Colonic mucosa (tissue), 4 donors: Measurements from ENCODE around the gene SFR1. TPM values are rescaled to one million over a fixed set of nuclear protein-coding genes. Genes with fewer than 3 reads are reported as not detected.

Experiments used
- DNase-seq: peaks from one replicate; pipeline ENCODE4 v3.0.0-alpha.2; 2020
- H3K27ac ChIP-seq: fragments of 200-600 bp; one replicate; pipeline ENCODE4 v1.8.0; 2021
- H3K27me3 ChIP-seq: fragments of 200-600 bp; one replicate; pipeline ENCODE4 v1.8.0; 2021
- H3K36me3 ChIP-seq: fragments of 200-600 bp; one replicate; pipeline ENCODE4 v1.8.0; 2021
- H3K4me1 ChIP-seq: fragments of 200-600 bp; one replicate; pipeline ENCODE4 v1.8.0; 2021; ENCODE audit warnings: mild to moderate bottlenecking
- H3K4me3 ChIP-seq: fragments of 200-600 bp; one replicate; pipeline ENCODE4 v1.8.0; 2021
- H3K9ac ChIP-seq, 2 donors: one replicate each; pipeline ENCODE4 v1.7.0; 2013; ENCODE audit warnings: control low read depth in 2 of 2, low read depth in 2 of 2, low read length in 2 of 2
- H3K9me3 ChIP-seq: fragments of 200-600 bp; one replicate; pipeline ENCODE4 v1.8.0; 2021
- intact Hi-C: fragments of 100-400 bp; cut with DNase I; formaldehyde crosslinking; loops from one replicate; pipeline ENCODE4 v1.14.1; 2022
- total RNA-seq, 2 donors: library from RNA; stranded (reverse); fragmentation: NEBNext Ultra II Directional in 1 of 2; extraction: Animal tissue kit (Norgen Biotek cat#: 25700) in 1 of 2; gene quantifications; one replicate each; pipeline ENCODE4 v1.2.1, GENCODE V29; 2021
- TF ChIP-seq, protein P1 (sequence below): fragments of 200-600 bp; IDR thresholded peaks from one replicate; pipeline ENCODE4 v1.8.0; 2022; ENCODE audit warnings: antibody characterized with exemption, mild to moderate bottlenecking
- donor health status: healthy.
- donor health status: DM: no; HTN: no; CAD: no.
- donor health status: DM: no; HTN: no; CAD: no.

The SFR1 gene, protein sequence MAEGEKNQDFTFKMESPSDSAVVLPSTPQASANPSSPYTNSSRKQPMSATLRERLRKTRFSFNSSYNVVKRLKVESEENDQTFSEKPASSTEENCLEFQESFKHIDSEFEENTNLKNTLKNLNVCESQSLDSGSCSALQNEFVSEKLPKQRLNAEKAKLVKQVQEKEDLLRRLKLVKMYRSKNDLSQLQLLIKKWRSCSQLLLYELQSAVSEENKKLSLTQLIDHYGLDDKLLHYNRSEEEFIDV
- total RNA-seq = 1 to 10 TPM; 6.8 to 8.0 TPM

DNA sequence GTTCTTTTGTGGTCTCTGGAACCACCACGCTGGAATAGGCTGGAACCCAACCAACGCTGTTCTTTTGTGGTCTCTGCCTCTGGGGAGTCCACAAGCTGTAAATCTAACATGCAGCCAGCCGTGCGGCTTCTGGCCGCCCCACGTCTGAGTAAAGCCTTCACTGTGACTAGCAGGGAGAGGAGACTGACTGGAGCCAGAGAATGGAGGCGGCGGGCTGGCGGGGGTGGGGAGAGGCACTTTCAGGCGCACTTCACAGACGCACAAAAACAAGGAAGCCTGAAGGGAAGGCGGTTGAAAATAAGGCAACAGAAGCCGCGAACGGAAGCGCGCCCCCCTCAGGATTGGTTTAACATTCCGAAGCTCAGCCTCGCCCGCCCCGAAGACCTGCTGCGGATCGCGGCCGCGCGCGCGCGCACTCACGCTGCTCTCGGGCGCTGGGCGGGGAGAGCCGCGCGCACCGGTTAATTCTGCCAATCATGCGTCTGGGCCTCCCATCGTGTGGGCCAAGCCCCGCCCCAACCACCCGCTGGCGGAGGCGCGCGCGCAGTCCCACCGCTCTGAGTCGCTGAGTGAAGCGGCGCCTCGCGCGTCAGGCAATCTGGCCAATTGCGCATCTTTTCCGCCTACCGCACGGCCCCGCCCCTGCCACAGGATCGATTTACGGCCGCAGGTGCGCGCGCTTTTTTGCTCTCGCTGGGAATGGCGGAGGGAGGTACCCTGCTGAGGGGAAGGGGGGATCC is at the start of gene SFR1:
SFR1 (plus strand) TSS at position 687 of the 740 bp plus-strand sequence; CDS start at position 700, 13 bp downstream.
- no peaks in the 10 kb centered on the region for H3K9me3 ChIP-seq
- H3K36me3 ChIP-seq = no peaks in the 10 kb centered on the region
- H3K9ac ChIP-seq = peak within 1 kb of the TSS; percentile 88 to 99
- peak within 1 kb of the TSS; percentile 100 for H3K27ac ChIP-seq
- TF ChIP-seq, protein P1, sequence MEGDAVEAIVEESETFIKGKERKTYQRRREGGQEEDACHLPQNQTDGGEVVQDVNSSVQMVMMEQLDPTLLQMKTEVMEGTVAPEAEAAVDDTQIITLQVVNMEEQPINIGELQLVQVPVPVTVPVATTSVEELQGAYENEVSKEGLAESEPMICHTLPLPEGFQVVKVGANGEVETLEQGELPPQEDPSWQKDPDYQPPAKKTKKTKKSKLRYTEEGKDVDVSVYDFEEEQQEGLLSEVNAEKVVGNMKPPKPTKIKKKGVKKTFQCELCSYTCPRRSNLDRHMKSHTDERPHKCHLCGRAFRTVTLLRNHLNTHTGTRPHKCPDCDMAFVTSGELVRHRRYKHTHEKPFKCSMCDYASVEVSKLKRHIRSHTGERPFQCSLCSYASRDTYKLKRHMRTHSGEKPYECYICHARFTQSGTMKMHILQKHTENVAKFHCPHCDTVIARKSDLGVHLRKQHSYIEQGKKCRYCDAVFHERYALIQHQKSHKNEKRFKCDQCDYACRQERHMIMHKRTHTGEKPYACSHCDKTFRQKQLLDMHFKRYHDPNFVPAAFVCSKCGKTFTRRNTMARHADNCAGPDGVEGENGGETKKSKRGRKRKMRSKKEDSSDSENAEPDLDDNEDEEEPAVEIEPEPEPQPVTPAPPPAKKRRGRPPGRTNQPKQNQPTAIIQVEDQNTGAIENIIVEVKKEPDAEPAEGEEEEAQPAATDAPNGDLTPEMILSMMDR = peak; percentile 39
- H3K27me3 ChIP-seq = no peaks in the 10 kb centered on the region
- intact Hi-C loops = loop anchor here (10.0 kb wide), 1 partner anchor 77 kb away; no protein-coding TSS in a partner anchor
- DNase-seq = peak; percentile 99
- peak within 1 kb of the TSS; percentile 66 for H3K4me3 ChIP-seq
- H3K4me1 ChIP-seq = no peaks in the 10 kb centered on the region

DNA sequence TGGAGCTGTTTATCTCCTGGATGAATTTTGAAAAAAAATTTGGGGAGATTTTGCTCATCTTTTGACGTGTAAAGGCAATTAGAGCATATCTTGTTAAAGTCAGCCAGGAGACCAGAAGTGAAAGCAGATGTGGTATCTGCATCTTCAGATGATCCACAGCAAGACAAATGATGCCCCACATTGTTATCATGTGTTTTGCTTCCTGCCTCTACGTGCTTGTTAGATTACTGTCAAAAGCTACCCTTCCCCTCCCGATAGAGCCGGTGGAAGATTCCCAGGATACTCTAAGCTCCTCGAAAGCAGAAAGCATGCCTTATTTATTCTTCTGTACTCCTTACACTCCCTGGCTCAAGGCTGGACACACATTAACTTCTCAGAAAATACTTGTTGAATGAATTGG is 49.2 kb upstream of the SFR1 start:
- no peak for DNase-seq
- no peak overlapping the region for H3K4me3 ChIP-seq
- H3K27me3 ChIP-seq = no peaks in the 10 kb centered on the region
- intact Hi-C loops = no loop called here
- no peaks in the 10 kb centered on the region for H3K9me3 ChIP-seq
- no peaks in the 10 kb centered on the region for H3K36me3 ChIP-seq
- H3K9ac ChIP-seq = no peak overlapping the region
- no peaks in the 10 kb centered on the region for H3K4me1 ChIP-seq
- H3K27ac ChIP-seq = no peak overlapping the region
- TF ChIP-seq, protein P1 = no peak

DNA sequence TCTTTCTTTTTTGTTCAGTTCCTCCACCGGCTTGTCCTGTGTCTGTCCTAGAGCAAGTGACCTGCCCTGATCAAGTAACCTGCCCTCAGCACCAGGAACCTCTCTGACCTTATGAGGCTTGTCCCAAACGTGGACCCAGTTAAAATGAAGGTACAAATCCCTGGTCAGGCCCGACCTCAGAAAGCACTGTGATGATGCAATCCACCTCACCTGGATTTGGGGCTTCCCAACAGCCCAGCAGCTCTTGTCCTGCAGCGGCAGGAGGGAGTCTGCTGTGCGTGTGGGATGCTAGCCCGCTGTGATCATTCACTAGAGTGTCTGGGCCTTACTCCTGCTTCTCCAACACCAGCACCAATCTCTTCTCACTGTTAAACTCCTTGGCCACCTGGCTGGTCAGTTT is 47.5 kb upstream of the SFR1 start:
- Histone ChIP-seq H3K4me1 (no peaks in the 10 kb centered on the region), H3K9ac (no peak overlapping the region), H3K27me3 (no peaks in the 10 kb centered on the region), H3K36me3 (no peaks in the 10 kb centered on the region), H3K4me3 (no peak overlapping the region), H3K9me3 (no peaks in the 10 kb centered on the region), H3K27ac (no peak overlapping the region)
- no peak for DNase-seq
- TF ChIP-seq, protein P1 = no peak
- intact Hi-C loops = no loop called here

DNA sequence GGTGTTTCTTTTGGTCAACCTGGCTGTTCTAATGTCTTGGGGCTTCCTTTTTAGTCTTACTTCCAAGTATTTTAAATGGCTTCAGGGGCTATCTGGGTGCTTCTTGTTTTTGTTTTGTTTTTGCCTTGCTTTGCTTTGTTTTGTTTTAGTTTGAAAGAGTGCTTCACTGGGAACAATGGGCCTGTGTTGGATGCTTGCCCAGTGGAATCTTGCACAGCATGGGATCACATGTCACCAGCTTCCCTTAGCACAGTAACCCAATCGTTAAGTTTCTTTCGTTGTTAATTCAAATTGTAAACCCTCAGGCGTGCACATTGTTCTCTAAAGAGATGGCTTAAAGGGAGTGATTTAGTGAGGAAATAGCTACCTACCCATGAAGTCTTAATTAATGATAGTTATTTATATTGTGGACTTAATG is 45.2 kb upstream of the SFR1 start:
- Histone ChIP-seq H3K27me3 (no peaks in the 10 kb centered on the region), H3K9ac (no peak overlapping the region), H3K4me3 (no peak overlapping the region), H3K9me3 (no peaks in the 10 kb centered on the region), H3K27ac (no peak overlapping the region), H3K36me3 (no peaks in the 10 kb centered on the region), H3K4me1 (no peaks in the 10 kb centered on the region)
- TF ChIP-seq, protein P1 = no peak
- intact Hi-C loops = no loop called here
- DNase-seq = peak; percentile 40

DNA sequence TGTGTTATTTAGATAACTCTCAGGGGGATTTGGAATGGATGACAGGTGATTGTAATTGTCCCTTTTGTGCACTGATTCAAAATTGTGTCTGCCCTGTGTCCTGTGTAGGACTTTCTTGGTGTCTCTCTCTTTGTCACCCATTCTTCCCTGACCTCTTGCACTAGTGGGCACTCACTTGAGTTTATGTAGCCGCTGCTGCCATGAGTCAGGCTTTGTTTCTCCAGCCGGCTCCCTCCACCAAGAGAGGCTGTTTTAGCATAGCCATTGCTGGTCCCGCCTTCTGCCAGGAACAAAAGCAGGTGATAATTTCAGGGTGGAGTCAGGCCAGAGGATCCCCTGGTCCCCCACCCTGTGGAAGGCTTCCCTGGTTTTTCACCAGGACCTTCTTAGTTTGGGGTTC is 44.7 kb upstream of the SFR1 start:
- H3K4me3 ChIP-seq = no peak overlapping the region
- H3K27me3 ChIP-seq = no peaks in the 10 kb centered on the region
- intact Hi-C loops = no loop called here
- H3K27ac ChIP-seq = no peak overlapping the region
- no peaks in the 10 kb centered on the region for H3K36me3 ChIP-seq
- H3K9ac ChIP-seq = no peak overlapping the region
- H3K4me1 ChIP-seq = no peaks in the 10 kb centered on the region
- TF ChIP-seq, protein P1 = no peak
- no peak for DNase-seq
- no peaks in the 10 kb centered on the region for H3K9me3 ChIP-seq
